Liver (tissue), 9 donors: ENCODE data around the gene GAL3ST3. TPM values are rescaled to one million over a fixed set of nuclear protein-coding genes. Genes with fewer than 3 reads are reported as not detected.

Experiments used
- DNase-seq: peaks from one replicate; pipeline ENCODE4 v3.0.0-alpha.2; 2017; ENCODE audit warnings: low spot score
- H3K27ac ChIP-seq, 2 donors: one replicate each; pipeline ENCODE4 v1.7.0; 2013; ENCODE audit warnings: inconsistent platforms in 2 of 2, low read length in 2 of 2, control low read depth in 1 of 2, low read depth in 1 of 2, mild to moderate bottlenecking in 1 of 2
- H3K27me3 ChIP-seq, 4 donors: one replicate each; pipeline versions ENCODE4 v1.6.1 to v1.7.0; 2013; ENCODE audit warnings: low read length in 3 of 4, inconsistent platforms in 1 of 4, mild to moderate bottlenecking in 1 of 4, moderate library complexity in 1 of 4; ENCODE audit not compliant: control insufficient read depth in 4 of 4, insufficient read depth in 4 of 4
- H3K36me3 ChIP-seq, 4 donors: one replicate each; pipeline versions ENCODE4 v1.6.1 to v1.7.0; 2013; ENCODE audit warnings: low read length in 3 of 4, mild to moderate bottlenecking in 3 of 4, low read depth in 1 of 4, moderate library complexity in 1 of 4; ENCODE audit not compliant: control insufficient read depth in 4 of 4, insufficient read depth in 3 of 4
- H3K4me1 ChIP-seq, 4 donors: one replicate each; pipeline versions ENCODE4 v1.6.1 to v1.7.0; 2013; ENCODE audit warnings: low read length in 3 of 4, mild to moderate bottlenecking in 3 of 4, moderate library complexity in 1 of 4; ENCODE audit not compliant: control insufficient read depth in 4 of 4, insufficient read depth in 4 of 4
- H3K4me3 ChIP-seq, 3 donors: one replicate each; pipeline versions ENCODE4 v1.6.1 to v1.7.0; 2013; ENCODE audit warnings: low read length in 3 of 3, control low read depth in 1 of 3, low read depth in 1 of 3, mild to moderate bottlenecking in 1 of 3
- H3K9ac ChIP-seq, 2 donors: one replicate each; pipeline ENCODE4 v1.7.0; 2013; ENCODE audit warnings: low read length in 2 of 2, mild to moderate bottlenecking in 2 of 2, moderate library complexity in 2 of 2, control low read depth in 1 of 2, low read depth in 1 of 2
- H3K9me3 ChIP-seq, 4 donors: one replicate each; pipeline versions ENCODE4 v1.6.1 to v1.7.0; 2013; ENCODE audit warnings: low read length in 3 of 4; ENCODE audit not compliant: control insufficient read depth in 4 of 4
- ATF3 ChIP-seq: IDR thresholded peaks from 2 replicates; pipeline ENCODE4 v1.6.1; 2016; ENCODE audit warnings: antibody characterized with exemption
- EGR1 ChIP-seq, 2 donors: IDR thresholded peaks; 2 replicates each; pipeline ENCODE4 v1.6.1; 2016 to 2018; ENCODE audit warnings: antibody characterized with exemption in 2 of 2, low read depth in 2 of 2
- FOXA2 ChIP-seq: IDR thresholded peaks from 2 replicates; pipeline ENCODE4 v1.6.1; 2016; ENCODE audit warnings: antibody characterized with exemption
- GABPA ChIP-seq, 2 donors: IDR thresholded peaks in 1 of 2; conservative IDR thresholded peaks in 1 of 2; 2 replicates each; pipeline ENCODE4 v1.6.1; 2016; ENCODE audit warnings: antibody characterized with exemption in 2 of 2, mild to moderate bottlenecking in 1 of 2, moderate library complexity in 1 of 2
- HNF4A ChIP-seq, 2 donors: conservative IDR thresholded peaks; 2 replicates each; pipeline ENCODE4 v1.6.1; 2016; ENCODE audit warnings: antibody characterized with exemption in 2 of 2, mild to moderate bottlenecking in 2 of 2
- HNF4G ChIP-seq: IDR thresholded peaks from 2 replicates; pipeline ENCODE4 v1.6.1; 2016; ENCODE audit warnings: antibody characterized with exemption
- JUND ChIP-seq, 2 donors: IDR thresholded peaks; 2 replicates each; pipeline ENCODE4 v1.6.1; 2016; ENCODE audit warnings: antibody characterized with exemption in 2 of 2
- NR2F2 ChIP-seq: IDR thresholded peaks from 2 replicates; pipeline ENCODE4 v1.6.1; 2016; ENCODE audit warnings: antibody characterized with exemption
- RAD21 ChIP-seq, 2 donors: IDR thresholded peaks; 2 replicates each; pipeline ENCODE4 v1.6.1; 2016; ENCODE audit warnings: antibody characterized with exemption in 2 of 2, mild to moderate bottlenecking in 2 of 2
- RXRA ChIP-seq, 2 donors: IDR thresholded peaks; 2 replicates each; pipeline ENCODE4 v1.6.1; 2017 to 2018; ENCODE audit warnings: antibody characterized with exemption in 2 of 2, mild to moderate bottlenecking in 1 of 2
- SP1 ChIP-seq: IDR thresholded peaks from 2 replicates; pipeline ENCODE4 v1.6.1; 2018; ENCODE audit warnings: antibody characterized with exemption, mild to moderate bottlenecking
- WGBS: extraction: QIAGEN DNeasy Blood & Tissue Kit; methylation state at CpG from one replicate; pipeline ENCODE4 v1.1.7; 2013; 5-methylcytosine and 5-hydroxymethylcytosine counted together
- polyA plus RNA-seq, 2 donors: library from polyadenylated mRNA; stranded (reverse) in 1 of 2; unstranded in 1 of 2; fragments of 200-250 nt in 1 of 2; fragments of >200 nt in 1 of 2; fragmentation: Nextera tagmentation in 1 of 2; extraction: Ambion mirVana in 1 of 2; gene quantifications; one replicate each; pipeline versions ENCODE4 v1.2.1 to v1.2.3, GENCODE V29; 2013 to 2015
- total RNA-seq, 2 donors: library from RNA; depleted of rRNA; stranded (reverse); fragments of >200 nt; gene quantifications; one replicate each; pipeline ENCODE4 v1.2.3, GENCODE V29; 2014
- TF ChIP-seq, protein P1 (sequence below): IDR thresholded peaks from 2 replicates; pipeline ENCODE4 v1.6.1; 2016; ENCODE audit warnings: antibody characterized with exemption, mild to moderate bottlenecking
- TF ChIP-seq, protein P2 (sequence below): IDR thresholded peaks from 2 replicates; pipeline ENCODE4 v1.6.1; 2016; ENCODE audit warnings: antibody characterized with exemption
- TF ChIP-seq, protein P3 (sequence below): fragments of 150-350 bp; IDR thresholded peaks from 2 replicates; pipeline ENCODE4 v1.5.1; 2017; ENCODE audit warnings: improper control_type of control experiment, low read depth, low read length; ENCODE audit not compliant: missing input control
- donor health status: healthy.
- donor health status: healthy.
- donor health status: healthy.
- donor health status: healthy.
- donor health status: healthy.

The GAL3ST3 gene
- total and polyA plus RNA-seq, 4 donors: not detected

GRCh38 chr11:66073669-66074068, 24.7 kb upstream of the GAL3ST3 start:
- Histone ChIP-seq H3K36me3 (peaks cover 0 to under 1% (median 0%) of the 10 kb centered on the region in 4 donors), H3K9me3 (no peaks in the 10 kb centered on the region), H3K27me3 (no peaks in the 10 kb centered on the region), H3K4me3 (no peak overlapping the region), H3K27ac (no peak overlapping the region), H3K9ac (no peak overlapping the region), H3K4me1 (peaks cover 3 to 18% (median 12%) of the 10 kb centered on the region in 4 donors)
- DNase-seq: no peak
- TF ChIP-seq JUND (IDR thresholded peaks at IDR 0.05): no peak
- whole genome bisulfite sequencing: 98% methylated on average over 1 of the region's 1 CpG

DNA sequence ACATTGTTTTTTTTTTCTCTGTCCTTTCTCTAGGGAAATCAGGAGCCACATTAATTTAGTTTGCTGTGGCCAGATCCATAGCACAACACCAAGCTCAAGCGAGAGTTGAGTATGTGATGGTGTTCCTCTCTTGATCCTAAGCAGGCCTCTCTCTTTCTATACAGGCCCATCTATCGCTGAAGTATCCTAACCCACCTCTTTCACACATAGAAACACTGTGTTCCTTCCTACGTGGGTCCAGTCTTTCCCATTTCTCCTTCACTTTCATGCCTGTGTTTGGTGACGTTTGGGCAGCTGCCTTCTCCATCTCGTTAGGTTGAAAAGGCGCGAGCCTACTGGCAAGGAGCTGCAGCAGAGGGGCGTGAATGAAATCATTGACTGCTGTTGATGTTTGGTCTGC, 23.6 kb upstream of the GAL3ST3 start:
- no peak for DNase-seq
- Histone ChIP-seq H3K27ac (no peak overlapping the region), H3K4me1 (peaks cover 5 to 29% (median 19%) of the 10 kb centered on the region in 4 donors), H3K4me3 (no peak overlapping the region), H3K36me3 (peaks cover 5 to 9% (median 6%) of the 10 kb centered on the region in 4 donors), H3K9me3 (no peaks in the 10 kb centered on the region), H3K9ac (no peak overlapping the region), H3K27me3 (no peaks in the 10 kb centered on the region)
- WGBS: 91% methylated on average over 8 of the region's 8 CpGs
- no peak for TF ChIP-seq SP1
- no peak for TF ChIP-seq HNF4G
- TF ChIP-seq FOXA2: no peak
- TF ChIP-seq HNF4A (conservative IDR thresholded peaks at IDR 0.05): no peak
- TF ChIP-seq GABPA (IDR thresholded peaks at IDR 0.05 in 1 of 2, conservative IDR thresholded peaks at IDR 0.05 in 1 of 2): no peak
- no peak for TF ChIP-seq ATF3
- TF ChIP-seq RAD21 (IDR thresholded peaks at IDR 0.05): no peak
- no peak for TF ChIP-seq JUND (IDR thresholded peaks at IDR 0.05)
- no peak for TF ChIP-seq NR2F2
- no peak for TF ChIP-seq RXRA (IDR thresholded peaks at IDR 0.05)
- TF ChIP-seq, protein P1, sequence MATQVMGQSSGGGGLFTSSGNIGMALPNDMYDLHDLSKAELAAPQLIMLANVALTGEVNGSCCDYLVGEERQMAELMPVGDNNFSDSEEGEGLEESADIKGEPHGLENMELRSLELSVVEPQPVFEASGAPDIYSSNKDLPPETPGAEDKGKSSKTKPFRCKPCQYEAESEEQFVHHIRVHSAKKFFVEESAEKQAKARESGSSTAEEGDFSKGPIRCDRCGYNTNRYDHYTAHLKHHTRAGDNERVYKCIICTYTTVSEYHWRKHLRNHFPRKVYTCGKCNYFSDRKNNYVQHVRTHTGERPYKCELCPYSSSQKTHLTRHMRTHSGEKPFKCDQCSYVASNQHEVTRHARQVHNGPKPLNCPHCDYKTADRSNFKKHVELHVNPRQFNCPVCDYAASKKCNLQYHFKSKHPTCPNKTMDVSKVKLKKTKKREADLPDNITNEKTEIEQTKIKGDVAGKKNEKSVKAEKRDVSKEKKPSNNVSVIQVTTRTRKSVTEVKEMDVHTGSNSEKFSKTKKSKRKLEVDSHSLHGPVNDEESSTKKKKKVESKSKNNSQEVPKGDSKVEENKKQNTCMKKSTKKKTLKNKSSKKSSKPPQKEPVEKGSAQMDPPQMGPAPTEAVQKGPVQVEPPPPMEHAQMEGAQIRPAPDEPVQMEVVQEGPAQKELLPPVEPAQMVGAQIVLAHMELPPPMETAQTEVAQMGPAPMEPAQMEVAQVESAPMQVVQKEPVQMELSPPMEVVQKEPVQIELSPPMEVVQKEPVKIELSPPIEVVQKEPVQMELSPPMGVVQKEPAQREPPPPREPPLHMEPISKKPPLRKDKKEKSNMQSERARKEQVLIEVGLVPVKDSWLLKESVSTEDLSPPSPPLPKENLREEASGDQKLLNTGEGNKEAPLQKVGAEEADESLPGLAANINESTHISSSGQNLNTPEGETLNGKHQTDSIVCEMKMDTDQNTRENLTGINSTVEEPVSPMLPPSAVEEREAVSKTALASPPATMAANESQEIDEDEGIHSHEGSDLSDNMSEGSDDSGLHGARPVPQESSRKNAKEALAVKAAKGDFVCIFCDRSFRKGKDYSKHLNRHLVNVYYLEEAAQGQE: no peak
- no peak for TF ChIP-seq EGR1 (IDR thresholded peaks at IDR 0.05; ENCODE audit: low read depth in 2 of 2)
- TF ChIP-seq, protein P2, sequence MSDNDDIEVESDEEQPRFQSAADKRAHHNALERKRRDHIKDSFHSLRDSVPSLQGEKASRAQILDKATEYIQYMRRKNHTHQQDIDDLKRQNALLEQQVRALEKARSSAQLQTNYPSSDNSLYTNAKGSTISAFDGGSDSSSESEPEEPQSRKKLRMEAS: no peak
- TF ChIP-seq, protein P3, sequence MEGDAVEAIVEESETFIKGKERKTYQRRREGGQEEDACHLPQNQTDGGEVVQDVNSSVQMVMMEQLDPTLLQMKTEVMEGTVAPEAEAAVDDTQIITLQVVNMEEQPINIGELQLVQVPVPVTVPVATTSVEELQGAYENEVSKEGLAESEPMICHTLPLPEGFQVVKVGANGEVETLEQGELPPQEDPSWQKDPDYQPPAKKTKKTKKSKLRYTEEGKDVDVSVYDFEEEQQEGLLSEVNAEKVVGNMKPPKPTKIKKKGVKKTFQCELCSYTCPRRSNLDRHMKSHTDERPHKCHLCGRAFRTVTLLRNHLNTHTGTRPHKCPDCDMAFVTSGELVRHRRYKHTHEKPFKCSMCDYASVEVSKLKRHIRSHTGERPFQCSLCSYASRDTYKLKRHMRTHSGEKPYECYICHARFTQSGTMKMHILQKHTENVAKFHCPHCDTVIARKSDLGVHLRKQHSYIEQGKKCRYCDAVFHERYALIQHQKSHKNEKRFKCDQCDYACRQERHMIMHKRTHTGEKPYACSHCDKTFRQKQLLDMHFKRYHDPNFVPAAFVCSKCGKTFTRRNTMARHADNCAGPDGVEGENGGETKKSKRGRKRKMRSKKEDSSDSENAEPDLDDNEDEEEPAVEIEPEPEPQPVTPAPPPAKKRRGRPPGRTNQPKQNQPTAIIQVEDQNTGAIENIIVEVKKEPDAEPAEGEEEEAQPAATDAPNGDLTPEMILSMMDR: no peak
